Skin of body (tissue), 2 donors: ENCODE results near the gene IFITM2. TPM values are rescaled to one million over a fixed set of nuclear protein-coding genes. Genes with fewer than 3 reads are reported as not detected.
"Not testable (repeated sequence)": the region's sequence is repeated elsewhere in the genome, so short reads cannot be mapped to it uniquely, and the experiment has no call there.

Experiments used
- DNase-seq: peaks from one replicate; lab custom pipeline; 2025; lab: John Stamatoyannopoulos, UW
- total RNA-seq: library from RNA; depleted of rRNA; stranded (reverse); fragments of >200 nt; gene quantifications from one replicate; pipeline ENCODE4 v1.2.3, GENCODE V29; 2014

The IFITM2 gene
- total RNA-seq, 1 donor from 2014 or later = 20.4 TPM

GRCh38 chr11:281486-282161 is 26.0 kb upstream of the IFITM2 start:
- DNase-seq = no peak

DNA sequence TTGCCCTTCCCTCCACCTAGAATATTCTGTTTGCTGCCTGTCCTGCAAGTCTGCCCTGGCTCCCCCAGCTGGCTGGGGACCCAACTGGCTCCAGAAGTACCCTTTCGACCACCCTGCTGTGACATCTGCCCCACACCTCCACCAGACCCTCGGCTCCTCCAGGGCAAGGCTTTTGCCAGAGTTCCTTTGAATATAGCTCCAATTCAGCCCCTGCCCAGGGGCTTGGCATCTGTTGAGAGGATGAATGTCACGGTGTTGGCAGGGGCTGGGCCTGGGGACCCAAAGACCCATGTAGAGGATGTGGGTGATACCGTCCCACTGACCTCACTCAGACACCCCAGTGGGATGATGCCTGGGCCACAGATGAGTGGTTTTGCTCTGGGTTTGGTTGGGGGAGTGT is 25.4 kb upstream of the IFITM2 start:
- DNase-seq = no peak

GRCh38 chr11:282630-283360 is 24.8 kb upstream of the IFITM2 start:
- DNase-seq = no peak

DNA sequence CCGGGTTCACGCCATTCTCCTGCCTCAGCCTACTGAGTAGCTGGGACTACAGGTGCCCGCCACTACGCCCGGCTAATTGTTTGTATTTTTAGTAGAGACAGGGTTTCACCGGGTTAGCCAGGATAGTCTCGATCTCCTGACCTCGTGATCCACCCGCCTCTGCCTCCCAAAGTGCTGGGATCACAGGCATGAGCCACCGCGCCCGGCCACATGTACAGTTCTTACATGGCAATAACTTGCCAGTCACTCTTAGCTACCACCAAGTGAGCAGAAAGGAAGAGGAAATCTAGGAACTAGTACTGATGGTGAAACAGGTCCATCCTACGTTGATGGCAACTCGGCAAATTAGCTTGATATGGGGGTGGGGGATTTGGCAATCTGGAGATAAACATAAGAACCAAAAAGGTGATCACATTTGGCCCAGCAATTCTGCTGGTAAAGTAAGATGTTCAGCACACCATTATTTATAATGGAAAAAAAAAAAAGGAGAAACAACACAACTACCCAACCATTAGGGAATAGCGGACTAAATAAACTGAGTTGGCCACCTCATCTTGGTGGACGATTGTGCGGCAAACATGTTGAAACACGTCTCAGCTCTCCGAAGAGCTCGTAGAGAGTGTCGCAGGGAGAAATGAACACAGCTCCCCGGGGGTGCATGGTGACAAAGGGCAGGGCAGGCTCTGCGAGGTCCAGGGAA is 24.1 kb upstream of the IFITM2 start:
- no peak for DNase-seq

GRCh38 chr11:284105-285020 is 23.3 kb upstream of the IFITM2 start:
- no peak for DNase-seq

DNA sequence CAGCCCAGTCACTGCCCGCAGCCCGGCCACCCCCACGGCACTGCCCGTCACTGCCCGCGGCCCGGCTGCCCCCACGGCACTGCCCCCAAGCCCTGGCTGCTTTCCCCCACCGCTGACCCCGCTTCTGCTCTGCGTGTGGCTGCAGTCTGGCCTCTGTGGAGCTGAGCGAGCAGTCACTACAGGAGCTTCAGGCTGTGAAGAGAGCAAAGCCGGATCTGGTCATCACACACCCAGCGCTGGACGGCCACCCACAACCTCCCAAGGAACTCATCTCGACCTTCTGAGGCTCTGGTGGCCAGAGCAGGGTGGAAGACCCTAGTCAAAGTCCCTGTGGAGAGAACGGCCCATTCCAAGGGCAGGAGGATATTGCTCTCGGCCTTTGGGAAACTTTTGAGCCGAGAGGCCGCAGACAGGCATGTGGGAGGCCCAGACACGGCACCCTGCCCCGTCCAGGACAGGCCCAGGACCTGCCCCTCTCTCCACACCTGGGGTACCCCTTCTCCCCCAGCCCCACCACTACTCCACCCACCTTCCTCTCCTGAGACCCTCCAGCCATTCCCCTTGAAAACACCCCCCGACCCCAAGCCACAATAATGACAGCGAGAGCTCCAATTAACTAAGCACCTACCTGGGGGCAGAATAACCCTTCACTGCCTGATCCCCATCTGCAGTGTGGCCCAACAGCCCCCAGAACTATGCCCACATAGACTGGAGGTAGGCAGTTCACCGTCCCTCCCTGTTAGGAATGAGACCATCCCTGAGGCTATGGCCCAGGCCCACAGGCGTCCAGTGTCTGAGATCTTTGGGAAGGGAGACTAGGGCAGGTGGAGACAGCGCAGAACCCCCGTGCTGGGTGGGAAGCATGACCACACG is 22.4 kb upstream of the IFITM2 start:
- no peak for DNase-seq

DNA sequence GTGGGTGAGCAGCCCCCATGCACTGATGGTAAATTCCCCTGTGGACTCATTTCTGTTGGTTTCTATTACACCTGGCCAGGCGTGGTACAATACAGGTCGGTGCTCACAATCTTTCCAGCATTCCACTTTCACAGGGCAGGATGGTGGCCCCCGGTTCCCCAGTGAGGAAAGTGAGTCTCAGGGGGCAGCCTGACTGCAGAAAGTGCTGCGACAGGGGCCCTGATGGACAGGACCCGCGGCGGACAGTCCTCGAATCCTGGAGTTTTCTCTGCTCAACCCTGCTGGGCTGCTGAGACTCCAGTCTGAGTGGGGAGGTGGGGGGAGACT is 21.8 kb upstream of the IFITM2 start:
- no peak for DNase-seq

DNA sequence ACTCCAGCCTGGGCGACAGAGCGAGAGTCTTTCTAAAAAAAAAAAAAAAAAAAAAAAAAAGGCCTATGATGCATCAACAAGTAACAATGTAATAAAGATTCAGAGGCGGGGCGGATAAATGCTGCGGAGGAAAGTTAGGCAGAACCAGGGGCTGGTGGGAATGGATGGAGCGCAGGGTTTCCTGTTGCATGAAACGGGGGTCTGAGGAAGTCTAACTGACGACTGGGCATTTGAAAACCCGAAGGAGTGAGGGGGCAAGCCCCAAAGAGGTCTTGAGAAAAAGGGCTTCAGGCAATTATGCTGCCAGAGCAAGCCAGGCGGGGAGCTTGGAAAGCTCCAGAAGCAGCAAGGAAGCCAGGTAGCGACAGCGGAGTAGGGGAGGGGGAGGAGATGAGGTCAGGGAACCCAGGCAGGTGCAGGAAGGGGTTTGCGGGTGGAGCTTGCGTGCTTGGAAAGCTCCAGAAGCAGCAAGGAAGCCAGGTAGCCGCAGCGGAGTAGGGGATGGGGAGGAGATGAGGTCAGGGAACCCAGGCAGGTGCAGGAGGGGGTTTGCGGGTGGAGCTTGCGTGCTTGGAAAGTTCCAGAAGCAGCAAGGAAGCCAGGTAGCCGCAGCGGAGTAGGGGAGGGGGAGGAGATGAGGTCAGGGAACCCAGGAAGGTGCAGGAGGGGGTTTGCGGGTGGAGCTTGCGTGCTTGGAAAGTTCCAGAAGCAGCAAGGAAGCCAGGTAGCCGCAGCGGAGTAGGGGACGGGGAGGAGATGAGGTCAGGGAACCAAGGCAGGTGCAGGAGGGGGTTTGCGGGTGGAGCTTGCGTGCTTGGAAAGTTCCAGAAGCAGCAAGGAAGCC is 20.4 kb upstream of the IFITM2 start:
- not testable (repeated sequence) for DNase-seq

DNA sequence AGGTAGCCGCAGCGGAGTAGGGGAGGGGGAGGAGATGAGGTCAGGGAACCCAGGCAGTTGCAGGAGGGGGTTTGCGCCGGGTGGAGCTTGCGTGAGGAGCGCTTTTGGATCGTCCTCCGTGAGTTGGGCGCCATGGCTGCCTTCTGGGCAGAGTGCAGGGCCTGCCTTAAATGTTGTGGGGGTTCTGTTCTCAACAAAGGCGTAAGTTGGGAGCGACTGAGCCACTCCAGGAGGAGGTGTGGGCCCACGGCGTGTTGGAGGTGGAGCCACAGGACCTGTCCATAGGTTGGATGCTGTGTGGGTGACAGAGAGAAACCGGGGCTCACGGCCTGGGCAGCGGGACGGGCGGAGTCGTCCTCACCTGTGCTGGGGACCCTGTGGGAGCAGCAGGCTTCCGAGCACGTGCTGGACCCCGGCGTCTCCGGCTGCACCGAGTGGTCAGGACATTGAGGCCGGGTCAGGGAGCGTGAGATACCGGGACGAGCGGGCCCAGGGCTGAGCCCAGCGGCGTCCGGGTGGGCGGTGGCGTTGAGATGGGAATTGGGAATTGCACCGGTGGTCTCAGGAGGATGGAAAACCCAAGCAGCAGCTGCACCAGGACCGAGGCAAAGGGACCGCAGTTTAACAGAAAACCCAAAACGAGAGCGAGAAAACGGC is 19.7 kb upstream of the IFITM2 start:
- no peak for DNase-seq

GRCh38 chr11:288478-289397 is 18.9 kb upstream of the IFITM2 start, which contains the start of gene PGGHG:
Gene PGGHG (plus strand): TSS chr11:289126. CDS start chr11:289817, 691 bp downstream.
- DNase-seq = no peak

DNA sequence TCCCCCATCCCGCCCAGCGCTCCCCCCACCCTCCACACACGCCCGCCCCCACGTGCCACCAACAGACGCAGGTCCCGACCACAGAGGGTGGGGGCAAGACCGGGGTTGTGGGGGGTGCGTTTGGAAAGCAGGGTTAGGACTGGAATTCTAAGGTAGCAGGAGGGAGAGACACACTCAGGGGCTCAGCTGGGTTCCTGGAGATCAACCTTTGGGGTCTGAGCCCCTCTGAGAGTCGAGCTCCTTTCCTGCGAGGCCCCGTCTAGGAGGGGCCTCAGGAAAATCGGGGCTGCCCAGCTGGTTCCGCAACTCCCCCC is 18.3 kb upstream of the IFITM2 start:
- DNase-seq = no peak

DNA sequence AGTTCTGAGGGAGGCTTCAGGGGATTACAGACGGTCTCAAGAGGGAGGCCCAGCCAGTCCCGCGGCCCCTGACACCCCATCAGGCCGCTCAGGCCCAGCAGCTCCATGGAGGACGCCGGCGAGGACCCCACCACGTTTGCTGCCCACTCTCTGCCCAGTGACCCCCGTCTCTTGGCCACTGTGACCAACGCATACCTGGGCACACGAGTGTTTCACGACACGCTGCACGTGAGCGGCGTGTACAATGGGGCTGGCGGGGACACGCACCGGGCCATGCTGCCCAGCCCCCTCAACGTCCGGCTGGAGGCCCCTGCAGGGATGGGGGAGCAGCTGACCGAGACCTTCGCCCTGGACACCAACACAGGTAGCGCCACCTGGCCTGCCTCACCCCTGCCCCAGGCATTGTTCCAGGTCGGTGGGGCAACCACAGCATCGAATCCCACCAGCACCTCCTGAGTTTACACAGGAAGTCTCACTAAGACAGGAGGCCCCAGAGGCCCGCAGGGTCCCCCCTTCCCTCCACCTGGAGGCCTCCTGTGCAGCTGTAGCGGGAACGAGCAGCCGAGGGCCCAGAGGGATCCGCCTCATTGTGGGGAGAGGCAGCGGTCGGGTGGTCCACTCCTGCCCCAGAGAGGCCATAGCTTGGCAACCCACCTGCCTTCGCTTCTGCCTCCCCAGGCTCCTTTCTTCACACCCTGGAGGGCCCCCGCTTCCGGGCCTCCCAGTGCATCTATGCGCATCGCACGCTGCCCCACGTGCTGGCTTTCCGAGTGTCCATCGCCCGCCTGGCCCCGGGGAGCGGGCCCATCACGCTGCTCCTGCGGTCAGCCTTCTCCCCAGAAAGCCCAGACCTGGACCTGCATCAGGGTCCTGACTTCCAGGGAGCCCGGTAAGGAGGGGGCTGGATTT is 17.6 kb upstream of the IFITM2 start:
- no peak for DNase-seq

DNA sequence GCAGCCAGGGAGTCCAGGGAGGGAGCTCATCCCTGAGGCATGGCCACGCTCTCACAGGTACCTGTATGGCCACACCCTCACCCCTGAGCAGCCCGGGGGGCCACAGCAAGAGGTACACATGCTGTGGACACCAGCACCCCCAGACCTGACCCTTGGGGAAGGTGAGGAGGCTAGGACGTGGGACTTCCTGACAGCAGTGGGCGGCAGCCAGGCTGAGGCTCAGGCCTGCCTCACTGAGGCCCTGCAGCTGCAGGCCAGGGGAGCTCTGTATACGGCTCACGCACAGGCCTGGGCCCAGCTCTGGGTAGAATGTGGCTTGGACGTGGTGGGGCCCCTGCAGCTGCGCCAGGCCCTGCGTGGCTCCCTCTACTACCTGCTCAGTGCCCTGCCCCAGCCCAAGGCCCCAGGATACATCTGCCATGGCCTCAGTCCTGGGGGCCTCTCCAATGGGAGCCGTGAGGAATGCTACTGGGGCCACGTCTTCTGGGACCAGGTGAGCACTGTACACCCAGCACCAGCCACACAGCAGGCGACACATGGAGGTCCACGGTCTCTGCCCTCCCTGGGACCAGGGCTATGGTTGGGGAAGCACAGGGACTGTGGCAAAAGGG is 16.9 kb upstream of the IFITM2 start:
- no peak for DNase-seq

DNA sequence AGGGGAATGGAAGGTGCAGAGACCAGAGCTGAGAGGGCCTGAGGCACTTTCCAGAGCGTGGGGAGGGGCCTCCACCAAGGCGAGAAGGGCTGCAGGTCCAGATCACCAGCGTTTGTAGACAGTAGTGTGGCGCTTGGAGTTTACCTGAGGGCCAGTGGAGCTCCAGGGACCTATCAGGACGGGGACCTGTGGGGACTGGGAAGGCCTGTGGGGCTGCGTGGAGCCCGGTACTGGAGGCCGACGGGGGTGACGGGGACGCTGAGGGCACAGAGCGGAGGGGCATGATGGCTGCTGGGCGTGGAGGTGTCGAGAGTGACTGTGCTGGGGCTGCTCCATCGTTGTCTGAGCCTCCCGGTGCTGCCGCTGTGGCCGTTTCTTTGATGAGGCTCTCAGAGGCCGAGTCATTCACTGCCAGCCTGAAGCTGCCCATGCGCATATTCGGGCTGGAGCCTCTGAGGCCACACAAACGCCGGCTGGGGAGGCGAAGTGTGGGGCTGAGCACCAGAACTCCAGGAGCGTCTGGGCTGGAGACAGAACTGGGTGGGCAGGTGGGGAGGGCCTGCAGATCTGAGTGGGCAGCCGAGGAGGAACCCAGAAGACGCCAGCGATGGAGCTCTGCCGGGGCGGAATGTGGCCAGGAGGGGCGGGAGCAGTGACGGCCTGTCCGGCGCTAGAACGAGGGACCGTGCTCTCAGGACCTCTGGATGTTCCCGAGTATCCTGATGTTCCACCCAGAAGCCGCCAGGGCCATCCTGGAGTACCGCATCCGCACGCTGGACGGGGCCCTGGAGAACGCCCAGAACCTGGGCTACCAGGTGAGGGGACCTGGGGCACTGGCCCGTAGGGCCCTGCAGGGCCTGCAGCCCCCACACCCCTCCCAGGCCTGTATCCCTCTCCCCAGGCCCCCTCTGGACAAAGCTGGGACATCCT is 16.1 kb upstream of the IFITM2 start:
- no peak for DNase-seq
